OCI-LY1 (cell line): ENCODE data around the gene BCAR1.

Source experiments
- H2AFZ ChIP-seq: fragments of 200-600 bp; sonication (generic), shearing (Covaris generic); 2 replicates; pipeline ENCODE4 v1.6.0; 2014; ENCODE audit warnings: antibody characterized with exemption, mild to moderate bottlenecking, low read length
- H3F3A ChIP-seq: fragments of 200-600 bp; sonication (generic), shearing (Covaris generic); 2 replicates; pipeline ENCODE4 v1.6.0; 2014; ENCODE audit warnings: mild to moderate bottlenecking, antibody characterized with exemption, low read length, moderate library complexity; ENCODE audit not compliant: insufficient read depth
- H3K27ac ChIP-seq: fragments of 200-600 bp; sonication (generic); 2 replicates; pipeline ENCODE4 v1.5.1; 2014; ENCODE audit warnings: low read length, mixed run types, mild to moderate bottlenecking, low read depth; ENCODE audit not compliant: poor library complexity, severe bottlenecking
- H3K27me3 ChIP-seq: fragments of 200-600 bp; sonication (generic); 2 replicates; pipeline ENCODE4 v1.6.0; 2014; ENCODE audit warnings: antibody characterized with exemption, mild to moderate bottlenecking, low read length, moderate library complexity; ENCODE audit not compliant: insufficient read depth
- H3K36me3 ChIP-seq: fragments of 200-600 bp; sonication (generic); 2 replicates; pipeline ENCODE4 v1.6.1; 2014; ENCODE audit warnings: mild to moderate bottlenecking, antibody characterized with exemption, low read length, moderate library complexity, mixed read lengths; ENCODE audit not compliant: insufficient read depth
- H3K4me1 ChIP-seq: fragments of 200-600 bp; sonication (generic); 2 replicates; pipeline ENCODE4 v1.5.1; 2014; ENCODE audit warnings: mild to moderate bottlenecking, low read length, moderate library complexity; ENCODE audit not compliant: insufficient read depth, severe bottlenecking
- H3K4me2 ChIP-seq: fragments of 200-600 bp; sonication (generic), shearing (Covaris generic); 2 replicates; pipeline ENCODE4 v1.6.1; 2014; ENCODE audit warnings: low read length
- H3K4me3 ChIP-seq: fragments of 200-600 bp; sonication (generic); 2 replicates; pipeline ENCODE4 v1.5.1; 2014; ENCODE audit warnings: low read length, low read depth, mild to moderate bottlenecking, mixed read lengths; ENCODE audit not compliant: poor library complexity, severe bottlenecking
- H3K79me2 ChIP-seq: fragments of 200-600 bp; shearing (Covaris generic); 2 replicates; pipeline ENCODE4 v1.6.1; 2016; ENCODE audit warnings: mixed run types, low read length, mixed read lengths; ENCODE audit not compliant: insufficient read depth
- H3K9ac ChIP-seq: fragments of 200-600 bp; sonication (generic), shearing (Covaris generic); 2 replicates; pipeline ENCODE4 v1.6.1; 2014; ENCODE audit warnings: mild to moderate bottlenecking, low read length, mixed read lengths
- H3K9me2 ChIP-seq: fragments of 200-600 bp; sonication (generic), shearing (Covaris generic); 2 replicates; pipeline ENCODE4 v1.6.1; 2014; ENCODE audit warnings: low read depth, mild to moderate bottlenecking, low read length, mixed read lengths
- H3K9me3 ChIP-seq: fragments of 200-600 bp; shearing (Covaris generic); 2 replicates; pipeline ENCODE4 v1.6.1; 2014; ENCODE audit warnings: low read length, mixed read lengths
- H4K20me1 ChIP-seq: fragments of 200-600 bp; sonication (generic), shearing (Covaris generic); 2 replicates; pipeline ENCODE4 v1.6.0; 2016; ENCODE audit warnings: mild to moderate bottlenecking, low read length; ENCODE audit not compliant: insufficient read depth
- EZH2 ChIP-seq: fragments of 200-600 bp; sonication (generic), shearing (Covaris generic); IDR thresholded peaks from 2 replicates; pipeline ENCODE4 v1.8.0; 2017; ENCODE audit warnings: borderline replicate concordance, mixed run types, mild to moderate bottlenecking, antibody characterized with exemption, low read length, moderate library complexity, mixed read lengths
- TF ChIP-seq, protein P1 (sequence below): fragments of 200-600 bp; sonication (generic), shearing (Covaris generic); IDR thresholded peaks from 2 replicates; pipeline ENCODE4 v1.5.1; 2017; ENCODE audit warnings: mild to moderate bottlenecking, antibody characterized with exemption, low read length, moderate library complexity, mixed read lengths

BCAR1 gene

DNA sequence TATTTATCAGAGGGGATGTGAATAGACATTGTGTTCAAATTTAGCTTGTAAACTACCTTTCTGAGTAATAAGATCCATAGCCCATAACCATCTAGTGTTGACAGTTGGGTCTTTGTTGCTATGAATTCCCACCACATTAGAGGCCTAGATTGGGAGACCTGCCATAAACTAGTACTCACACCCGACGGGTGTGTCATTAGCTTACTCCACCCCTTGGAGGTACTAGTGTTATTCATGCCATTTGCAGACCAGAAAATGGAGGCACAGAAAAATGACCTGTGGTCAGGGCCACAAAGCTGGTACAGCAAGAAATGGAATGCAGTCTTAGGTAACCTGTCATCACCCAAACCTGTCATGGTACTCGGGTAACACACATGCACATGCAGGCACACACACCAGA lies 41.3 kb upstream of the BCAR1 start:
- Histone ChIP-seq H3K27me3 (no peaks in the 10 kb centered on the region), H3K9me3 (no peaks in the 10 kb centered on the region), H3K4me2 (no peak overlapping the region), H3K79me2 (no peaks in the 10 kb centered on the region), H3K9me2 (no peaks in the 10 kb centered on the region), H3K4me1 (no peaks in the 10 kb centered on the region), H2AFZ (no peak overlapping the region), H3K36me3 (peaks cover 41% of the 10 kb centered on the region; the same call in 1 of the 2 replicates), H3K4me3 (no peak overlapping the region), H4K20me1 (no peaks in the 10 kb centered on the region), H3K27ac (no peak overlapping the region), H3K9ac (no peak overlapping the region), H3F3A (no peaks in the 10 kb centered on the region)
- TF ChIP-seq, protein P1, sequence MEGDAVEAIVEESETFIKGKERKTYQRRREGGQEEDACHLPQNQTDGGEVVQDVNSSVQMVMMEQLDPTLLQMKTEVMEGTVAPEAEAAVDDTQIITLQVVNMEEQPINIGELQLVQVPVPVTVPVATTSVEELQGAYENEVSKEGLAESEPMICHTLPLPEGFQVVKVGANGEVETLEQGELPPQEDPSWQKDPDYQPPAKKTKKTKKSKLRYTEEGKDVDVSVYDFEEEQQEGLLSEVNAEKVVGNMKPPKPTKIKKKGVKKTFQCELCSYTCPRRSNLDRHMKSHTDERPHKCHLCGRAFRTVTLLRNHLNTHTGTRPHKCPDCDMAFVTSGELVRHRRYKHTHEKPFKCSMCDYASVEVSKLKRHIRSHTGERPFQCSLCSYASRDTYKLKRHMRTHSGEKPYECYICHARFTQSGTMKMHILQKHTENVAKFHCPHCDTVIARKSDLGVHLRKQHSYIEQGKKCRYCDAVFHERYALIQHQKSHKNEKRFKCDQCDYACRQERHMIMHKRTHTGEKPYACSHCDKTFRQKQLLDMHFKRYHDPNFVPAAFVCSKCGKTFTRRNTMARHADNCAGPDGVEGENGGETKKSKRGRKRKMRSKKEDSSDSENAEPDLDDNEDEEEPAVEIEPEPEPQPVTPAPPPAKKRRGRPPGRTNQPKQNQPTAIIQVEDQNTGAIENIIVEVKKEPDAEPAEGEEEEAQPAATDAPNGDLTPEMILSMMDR: no peak
- no peak for TF ChIP-seq EZH2

DNA sequence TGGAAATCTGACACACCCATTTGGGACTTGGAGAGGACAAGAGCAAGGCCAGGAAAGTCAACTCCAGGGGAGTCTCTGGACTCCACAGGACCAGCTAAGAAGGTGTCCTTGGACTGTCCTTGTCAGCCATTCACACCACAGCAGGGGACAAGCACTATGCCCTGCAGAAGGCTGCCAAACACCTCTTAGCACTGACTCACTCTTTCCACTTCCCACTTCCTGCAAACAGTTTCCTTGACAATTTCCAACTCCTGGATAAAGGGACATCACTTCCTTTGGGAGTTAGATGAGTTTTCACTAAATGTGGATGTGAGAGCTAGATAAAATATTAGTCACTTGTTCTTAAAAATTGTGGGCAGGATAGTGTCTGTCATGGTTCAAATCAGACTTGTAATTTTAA lies 37.8 kb upstream of the BCAR1 start:
- Histone ChIP-seq H3K27ac (no peak overlapping the region), H3K9me3 (no peaks in the 10 kb centered on the region), H3K27me3 (no peaks in the 10 kb centered on the region), H3K79me2 (no peaks in the 10 kb centered on the region), H3F3A (no peaks in the 10 kb centered on the region), H3K4me2 (no peak overlapping the region), H3K9ac (no peak overlapping the region), H3K4me3 (no peak overlapping the region), H3K4me1 (no peaks in the 10 kb centered on the region), H3K36me3 (peaks cover 27% of the 10 kb centered on the region; the same call in 1 of the 2 replicates), H4K20me1 (no peaks in the 10 kb centered on the region), H3K9me2 (no peaks in the 10 kb centered on the region), H2AFZ (no peak overlapping the region)
- TF ChIP-seq EZH2: no peak
- TF ChIP-seq, protein P1: no peak

DNA sequence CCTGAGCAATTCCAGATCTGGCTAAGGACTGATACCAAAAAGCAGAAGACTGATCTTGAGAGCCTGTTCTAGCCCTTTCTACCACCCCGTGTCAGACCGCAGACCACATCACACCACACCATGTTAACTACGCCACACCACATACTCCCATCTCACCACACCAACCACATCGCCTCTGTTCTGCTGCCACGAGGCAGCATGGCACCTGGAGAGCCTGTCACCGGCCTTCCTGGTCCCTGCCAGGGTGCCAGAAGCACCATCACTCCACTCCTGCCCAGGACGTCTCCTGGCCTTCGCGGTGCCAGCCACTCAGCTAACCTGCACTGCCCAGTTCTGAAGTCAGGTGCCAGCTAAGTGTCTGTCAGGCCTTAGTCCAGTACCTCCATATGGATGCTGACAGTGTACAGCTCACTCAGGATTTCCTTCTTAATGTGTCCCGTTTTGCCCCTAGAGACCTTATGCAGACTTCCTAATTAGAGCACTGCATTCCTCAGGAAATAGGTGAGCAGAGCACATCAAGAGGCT lies 37.2 kb upstream of the BCAR1 start:
- peaks cover 27% of the 10 kb centered on the region; the same call in 1 of the 2 replicates for H3K36me3 ChIP-seq
- H3K27ac ChIP-seq: no peak overlapping the region
- no peaks in the 10 kb centered on the region for H4K20me1 ChIP-seq

More for the DNA sequence above, 37.2 kb upstream of the BCAR1 start:
- Histone ChIP-seq H3K9me2 (no peaks in the 10 kb centered on the region), H3K27me3 (no peaks in the 10 kb centered on the region), H3K4me2 (no peak overlapping the region), H3F3A (no peaks in the 10 kb centered on the region), H3K4me1 (no peaks in the 10 kb centered on the region), H3K4me3 (no peak overlapping the region), H3K9me3 (no peaks in the 10 kb centered on the region), H3K9ac (no peak overlapping the region), H3K79me2 (no peaks in the 10 kb centered on the region), H2AFZ (no peak overlapping the region)
- TF ChIP-seq, protein P1: no peak
- no peak for TF ChIP-seq EZH2
